HG02970 (cell line): ENCODE measurements around the gene ATP6V1F.

Experiments
- ATAC-seq: cut with Tn5 transposase; IDR thresholded peaks from one replicate; pipeline ENCODE4 v1.9.1; 2021; ENCODE audit warnings: mild to moderate bottlenecking, moderate library complexity, moderate number of reproducible peaks; ENCODE audit not compliant: unreplicated experiment, low FRiP score

The ATP6V1F gene

GRCh38 chr7:128835231-128835751 is 27.4 kb upstream of the ATP6V1F start:
- ATAC-seq: no peak

- ATAC-seq: no peak
Measured at GRCh38 chr7:128835790-128836641, 26.6 kb upstream of the ATP6V1F start.

GRCh38 chr7:128836729-128837348 is 25.8 kb upstream of the ATP6V1F start:
- no peak for ATAC-seq

- no peak for ATAC-seq
Measured at GRCh38 chr7:128837521-128837921, 25.1 kb upstream of the ATP6V1F start.

GRCh38 chr7:128838109-128838779 is 24.4 kb upstream of the ATP6V1F start:
- no peak for ATAC-seq

GRCh38 chr7:128838981-128839731 is 23.5 kb upstream of the ATP6V1F start:
- no peak for ATAC-seq

GRCh38 chr7:128839751-128840177 is 22.9 kb upstream of the ATP6V1F start:
- no peak for ATAC-seq

GRCh38 chr7:128840326-128841170 is 22.1 kb upstream of the ATP6V1F start:
- no peak for ATAC-seq

- ATAC-seq: no peak
Measured at GRCh38 chr7:128841171-128841690, 21.4 kb upstream of the ATP6V1F start.

GRCh38 chr7:128841921-128842673 is 20.6 kb upstream of the ATP6V1F start:
- no peak for ATAC-seq

GRCh38 chr7:128842674-128843641 is 19.7 kb upstream of the ATP6V1F start:
- ATAC-seq: no peak

GRCh38 chr7:128843938-128844621 is 18.6 kb upstream of the ATP6V1F start:
- ATAC-seq: no peak

- no peak for ATAC-seq
Measured at GRCh38 chr7:128844777-128845311, 17.8 kb upstream of the ATP6V1F start.

GRCh38 chr7:128845475-128845874 is 17.2 kb upstream of the ATP6V1F start:
- no peak for ATAC-seq

- no peak for ATAC-seq
Measured at GRCh38 chr7:128845987-128846386, 16.7 kb upstream of the ATP6V1F start.

- ATAC-seq: no peak
Measured at GRCh38 chr7:128846781-128847444, 15.7 kb upstream of the ATP6V1F start.
